Stimulated activated CD4-positive, alpha-beta T cell treated with anti-CD3 and anti-CD28 coated beads, TNF-alpha, amount 100 ng/mL, for 48 hours (primary cell): ENCODE measurements around the gene CDC14B.
"Not testable (repeated sequence)": the region's sequence is repeated elsewhere in the genome, so short reads cannot be mapped to it uniquely, and the experiment has no call there.

Source experiments
- DNase-seq, 3 donors: peaks; one replicate each; pipeline ENCODE4 v3.0.0-alpha.2; 2020; ENCODE audit warnings: low read depth in 3 of 3

Gene CDC14B

GRCh38 chr9:96619491-96620180, at the start of gene CDC14B:
Gene CDC14B, minus strand, starts transcription at chr9:96619843. Its CDS starts 465 bp downstream, at chr9:96619378.
- DNase-seq: peak; percentile 53 to 78 (median 69)

DNA sequence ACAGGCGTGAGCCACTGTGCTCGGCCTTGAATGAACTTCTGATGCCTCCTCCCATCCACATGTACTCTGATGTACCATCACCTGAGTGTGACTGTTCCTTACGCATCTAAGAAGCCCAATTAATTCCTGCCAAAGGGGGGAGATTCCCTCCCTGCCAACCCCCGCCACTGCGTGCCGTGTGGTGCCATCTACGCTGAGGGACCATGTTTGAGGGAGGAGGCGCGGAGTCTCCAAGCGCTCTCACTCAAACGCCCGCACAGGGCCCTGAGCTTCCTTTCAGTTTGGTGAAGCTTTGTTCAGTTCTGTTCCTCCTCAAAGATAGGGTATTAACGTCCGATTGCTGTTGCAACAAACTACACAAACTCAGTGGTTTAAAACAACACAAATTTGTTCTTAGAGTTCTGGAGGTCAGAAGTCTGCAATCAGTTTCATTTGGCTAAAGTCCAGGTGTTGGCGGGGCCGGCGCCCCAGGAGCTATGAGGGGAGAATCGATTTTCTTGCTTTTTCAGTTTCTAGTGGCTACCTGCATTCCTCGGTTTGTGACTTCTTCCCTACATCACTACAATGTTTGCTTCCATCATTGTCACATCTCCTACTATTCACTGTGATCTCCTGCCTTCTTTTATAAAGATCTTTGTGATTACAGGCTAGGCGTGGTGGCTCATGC, 49.4 kb upstream of the CDC14B start:
- DNase-seq: no peak

DNA sequence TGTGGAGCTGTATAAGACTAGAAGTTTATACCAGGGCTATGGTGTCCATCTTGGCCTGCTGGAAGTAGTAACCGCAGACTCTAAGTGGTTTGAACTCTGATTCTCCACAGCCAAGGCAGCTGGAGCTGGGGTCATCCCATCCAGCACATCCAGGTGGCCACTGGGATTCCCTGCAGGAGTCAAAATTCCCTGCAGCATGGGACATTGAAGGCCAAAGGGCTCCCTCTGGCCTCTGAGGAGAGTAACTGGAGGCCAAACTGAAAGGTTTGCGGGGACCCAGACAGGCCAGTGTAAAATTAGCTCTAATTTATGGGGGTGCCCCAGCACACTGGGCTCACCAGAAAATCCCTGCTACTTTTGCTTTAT, 47.7 kb upstream of the CDC14B start:
- DNase-seq: no peak

GRCh38 chr9:96666653-96667362, 47.2 kb upstream of the CDC14B start:
- DNase-seq: not testable (repeated sequence)

GRCh38 chr9:96665789-96666188, 46.1 kb upstream of the CDC14B start:
- no peak for DNase-seq

DNA sequence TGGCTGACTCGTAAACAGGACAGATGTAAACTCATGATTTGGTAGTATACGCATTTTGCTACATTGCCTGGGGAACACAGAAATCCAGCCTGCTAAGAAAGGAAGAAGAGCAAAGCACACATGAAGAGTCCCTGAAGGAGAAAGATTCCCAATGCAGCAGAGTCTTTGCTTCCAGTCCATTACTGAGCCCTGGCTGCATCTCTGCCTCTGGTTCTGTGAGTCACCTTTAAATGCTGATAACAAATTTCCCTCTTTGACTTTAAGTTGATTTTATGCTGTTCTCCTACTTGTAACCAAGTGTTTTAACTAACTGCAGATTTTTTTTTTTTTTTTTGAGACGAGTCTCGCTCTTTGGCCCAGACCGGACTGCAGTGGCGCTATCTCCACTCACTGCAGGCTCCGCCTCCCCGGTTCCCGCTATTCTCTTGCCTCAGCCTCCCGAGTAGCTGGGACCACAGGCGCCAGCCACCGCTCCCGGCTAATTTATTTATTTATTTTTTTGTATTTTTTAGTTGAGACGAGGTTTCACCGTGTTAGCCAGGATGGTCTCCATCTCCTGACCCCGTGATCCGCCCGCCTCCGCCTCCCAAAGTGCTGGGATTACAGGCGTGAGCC, 44.0 kb upstream of the CDC14B start:
- no peak for DNase-seq

DNA sequence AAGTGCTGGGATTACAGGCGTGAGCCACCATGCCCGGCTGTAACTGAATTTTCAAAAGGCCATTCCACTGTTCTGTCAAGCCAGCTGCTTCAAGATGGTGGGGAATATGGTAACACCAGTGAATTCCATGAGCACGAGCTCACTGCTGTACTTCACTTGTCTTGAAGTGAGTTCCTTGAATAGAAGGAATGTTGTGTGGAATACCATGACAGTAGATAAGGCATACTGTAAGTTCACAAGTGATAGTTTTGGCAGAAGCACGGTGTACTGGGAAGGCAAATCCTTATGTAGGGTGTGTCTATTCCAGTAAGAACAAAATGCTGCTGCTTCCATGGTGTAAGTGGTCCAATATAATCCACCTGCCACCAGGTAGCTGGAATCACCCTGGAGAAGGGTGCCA, 42.1 kb upstream of the CDC14B start:
- no peak for DNase-seq

- no peak for DNase-seq
These were observed 41.1 kb upstream of the CDC14B start for GRCh38 chr9:96660692-96661248.

DNA sequence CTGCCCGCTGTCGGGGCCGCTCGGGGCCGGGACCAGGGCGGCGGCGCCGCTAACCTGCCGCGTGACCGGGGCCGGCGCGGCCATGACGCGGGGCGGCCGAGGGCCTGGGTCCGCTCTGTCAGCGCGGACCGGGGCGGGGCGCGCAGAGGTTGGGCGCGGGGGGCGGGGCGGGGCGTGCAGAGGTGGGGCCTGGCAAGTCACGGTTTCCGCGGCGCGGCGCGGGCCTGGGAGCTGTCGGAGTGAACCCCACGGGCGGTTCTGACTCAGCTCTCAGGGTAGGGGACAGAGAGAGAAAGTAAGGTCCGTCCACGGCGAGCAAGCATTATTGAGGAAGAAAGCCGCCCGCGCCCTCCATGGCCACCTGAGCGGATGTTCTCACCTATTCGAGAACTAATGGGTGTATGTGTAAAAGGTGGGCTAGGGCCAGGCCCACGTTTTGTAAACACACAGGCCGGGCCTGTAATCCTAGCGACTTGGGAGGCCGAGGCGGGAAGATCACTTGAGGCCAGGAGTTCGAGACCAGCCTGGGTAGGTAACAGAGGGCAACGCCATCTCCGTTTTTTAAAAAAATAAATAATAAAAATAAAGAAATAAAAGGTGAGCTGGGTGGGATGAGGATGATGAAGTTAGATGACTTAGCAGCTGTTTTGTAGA, 35.7 kb upstream of the CDC14B start, which contains the start of gene PRXL2C:
PRXL2C (minus strand) TSS at position 120 of the 654 bp plus-strand sequence; CDS start at position 84, 36 bp downstream.
- DNase-seq: peak; percentile 62 to 85 (median 72)

DNA sequence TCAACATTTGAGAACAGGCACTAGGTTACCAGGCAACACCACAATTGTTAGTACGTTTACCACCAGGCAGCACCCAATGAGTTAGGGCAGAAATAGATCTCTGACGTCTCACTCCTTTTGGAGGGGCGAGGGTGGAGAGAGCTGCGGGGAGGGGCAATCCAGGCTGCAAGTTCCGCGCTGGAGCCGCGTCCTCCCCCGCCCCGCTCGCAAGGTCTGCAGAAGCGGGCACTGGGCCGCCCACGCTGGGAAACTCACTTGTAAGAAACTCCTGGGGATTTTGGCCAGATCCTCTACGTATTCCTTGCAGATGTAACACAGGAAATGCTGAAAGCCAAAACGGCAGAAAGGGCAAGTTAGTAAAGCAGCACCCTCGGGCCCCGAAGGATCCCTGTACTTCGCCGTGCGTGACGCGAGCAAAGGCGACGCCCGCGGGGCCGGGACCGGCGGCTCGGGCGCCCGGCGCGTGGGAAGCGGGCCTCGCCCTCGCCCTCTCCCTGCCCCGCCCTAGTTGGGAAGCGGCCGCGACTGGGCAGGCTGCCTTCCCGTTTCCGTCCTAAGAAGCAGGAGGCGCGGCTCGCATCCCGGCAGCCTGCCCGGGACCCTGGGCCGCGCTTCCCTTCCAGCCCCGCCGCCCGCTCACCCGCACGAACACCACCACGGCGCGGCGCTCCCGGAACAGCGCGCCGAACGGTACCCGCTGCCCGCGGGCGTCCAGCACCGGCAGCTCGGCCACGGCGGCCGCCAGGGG, 35.0 kb upstream of the CDC14B start:
- DNase-seq: peak; percentile 21 to 44 (median 30)

- DNase-seq: no peak
These were observed 32.0 kb upstream of the CDC14B start for GRCh38 chr9:96651626-96652025.

DNA sequence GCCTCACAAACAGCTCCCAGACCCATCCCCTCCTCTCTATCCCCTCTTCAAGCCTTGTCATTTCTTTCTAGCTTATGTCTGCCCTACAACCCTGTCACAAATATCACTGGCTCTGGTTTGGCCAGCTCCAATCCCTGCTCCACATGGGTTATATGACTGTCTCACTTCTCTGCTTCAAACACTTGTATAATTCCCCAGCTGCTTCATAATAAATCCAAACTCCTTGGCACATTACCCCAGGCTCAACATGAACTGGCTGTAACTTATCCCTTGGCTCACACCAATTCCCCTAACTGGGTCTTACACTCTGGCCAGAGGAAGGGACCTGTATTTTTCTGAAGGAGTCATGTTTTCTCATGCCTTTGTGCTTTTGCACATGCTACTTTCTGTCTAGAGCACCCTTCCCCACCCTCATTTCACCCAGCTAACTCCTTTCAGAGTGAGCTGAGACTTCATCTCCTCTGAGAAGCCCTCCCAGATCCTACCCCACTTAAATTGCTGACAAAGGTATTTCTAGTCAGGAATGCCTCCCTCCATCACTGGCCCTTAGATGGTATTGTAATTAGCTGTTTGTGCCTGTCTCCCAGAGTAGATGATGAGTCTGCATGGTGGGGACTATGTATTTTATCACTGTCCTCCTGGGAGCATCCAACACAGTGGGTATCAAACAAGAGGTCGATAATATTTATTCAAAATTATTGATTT, 30.1 kb upstream of the CDC14B start:
- no peak for DNase-seq

DNA sequence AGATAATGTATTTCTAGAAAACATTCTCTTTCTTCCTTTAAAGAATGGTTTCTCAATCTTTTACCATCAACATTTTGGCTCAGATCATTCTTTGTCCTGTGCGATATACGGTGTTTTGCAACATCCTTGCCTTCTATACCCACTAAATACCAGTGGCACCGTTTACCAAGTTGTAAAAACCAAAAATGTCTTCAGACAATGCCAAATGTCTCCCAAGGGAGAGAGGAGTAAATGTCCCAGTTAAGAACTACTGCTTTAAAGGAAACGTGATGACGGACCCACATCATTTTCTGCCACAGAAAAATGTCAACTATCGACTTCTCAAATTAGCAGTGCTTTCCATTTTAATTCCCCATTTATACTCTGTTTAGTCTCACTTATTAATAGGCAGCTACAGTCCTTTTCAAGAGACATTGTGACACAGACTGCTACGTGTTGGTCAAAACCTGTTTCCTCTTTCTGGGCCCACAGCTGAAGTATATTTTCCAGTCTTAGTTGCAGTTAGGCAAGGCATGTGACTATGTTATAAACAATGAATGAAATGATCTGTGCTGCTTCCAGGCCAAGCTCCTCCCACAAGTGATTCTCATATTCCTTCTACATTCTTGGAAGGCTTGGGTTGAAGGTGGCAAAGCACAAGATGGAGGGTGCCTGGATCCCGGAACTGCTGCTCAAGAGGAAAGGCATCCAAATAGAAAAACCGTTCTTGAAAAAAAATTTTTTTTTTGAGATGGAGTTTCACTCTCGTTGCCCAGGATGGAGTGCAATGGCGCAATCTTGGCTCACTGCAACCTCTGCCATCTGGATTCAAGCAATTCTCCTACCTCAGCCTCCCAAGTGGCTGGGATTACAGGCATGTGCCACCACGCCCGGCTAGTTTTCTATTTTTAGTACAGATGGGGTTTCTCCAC, 26.7 kb upstream of the CDC14B start:
- DNase-seq: no peak

DNA sequence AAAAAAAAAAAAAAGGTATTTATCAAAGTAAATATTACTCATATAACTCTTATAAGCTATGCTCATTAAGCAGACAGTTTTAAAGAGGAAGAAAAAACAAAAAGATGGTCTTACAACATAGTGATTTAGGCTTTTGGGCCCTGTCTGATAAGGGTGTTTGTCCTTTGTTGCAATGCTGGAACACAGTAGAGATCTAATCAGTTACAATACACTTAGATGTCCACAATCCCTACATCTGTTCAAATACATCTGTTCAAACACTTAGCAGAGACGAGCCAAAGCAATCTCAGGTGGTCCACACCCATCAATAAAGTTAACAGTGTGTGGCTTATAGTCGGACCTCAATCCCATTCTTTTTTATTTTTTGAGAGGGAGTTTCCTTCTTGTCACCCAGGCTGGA, 24.5 kb upstream of the CDC14B start:
- no peak for DNase-seq

DNA sequence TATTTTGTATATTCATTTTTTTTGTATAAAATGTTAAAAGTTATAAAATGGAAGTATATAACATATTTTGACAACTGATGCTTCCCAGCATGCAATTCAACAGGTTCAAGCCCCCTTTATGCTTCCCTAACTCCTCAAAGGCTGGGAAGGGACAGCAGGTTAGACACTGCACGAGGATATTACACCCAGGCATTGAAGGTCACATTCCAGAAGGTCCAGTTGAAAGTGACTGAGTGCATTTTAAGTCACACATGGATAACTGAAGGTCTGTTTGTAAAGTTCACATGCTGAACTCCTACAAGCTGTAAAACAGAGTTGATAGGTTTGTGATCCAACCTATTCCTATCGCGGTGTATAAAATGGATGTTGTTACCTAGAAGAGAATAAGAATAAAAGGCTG, 21.9 kb upstream of the CDC14B start:
- no peak for DNase-seq

DNA sequence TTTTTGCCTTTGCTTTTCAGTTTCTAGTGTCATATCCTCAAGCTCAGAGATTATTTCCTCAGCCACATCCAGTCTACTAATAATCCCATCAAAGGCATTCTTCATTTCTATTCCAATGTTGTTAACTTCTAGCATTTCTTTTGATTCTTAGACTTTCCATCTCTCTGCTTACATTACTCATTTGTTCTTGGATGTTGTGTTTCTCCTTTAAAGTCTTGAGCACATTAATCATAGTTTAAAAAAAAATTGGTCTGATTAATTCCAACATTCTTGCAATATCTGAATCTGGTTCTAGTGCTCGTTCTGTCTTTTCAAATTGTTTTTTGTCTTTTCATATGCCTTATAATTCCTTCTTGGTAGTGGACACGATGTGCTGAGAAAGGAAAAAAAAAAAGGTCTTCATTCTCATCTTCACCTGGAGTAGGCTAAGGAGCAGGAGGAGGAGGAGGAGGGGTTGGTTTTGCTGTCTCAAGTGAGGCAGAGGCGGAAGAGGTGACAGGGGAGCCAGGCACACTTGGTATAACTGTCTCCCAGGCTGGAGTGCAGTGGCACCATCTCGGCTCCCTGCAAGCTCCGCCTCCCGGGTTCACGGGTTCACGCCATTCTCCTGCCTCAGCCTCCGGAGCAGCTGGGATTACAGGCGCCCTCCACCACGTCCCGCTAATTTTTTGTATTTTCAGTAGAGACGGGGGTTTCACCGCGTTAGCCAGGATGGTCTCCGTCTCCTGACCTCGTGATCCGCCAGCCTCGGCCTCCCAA, 19.1 kb upstream of the CDC14B start:
- DNase-seq: no peak

GRCh38 chr9:96636368-96636767, 16.7 kb upstream of the CDC14B start:
- no peak for DNase-seq

DNA sequence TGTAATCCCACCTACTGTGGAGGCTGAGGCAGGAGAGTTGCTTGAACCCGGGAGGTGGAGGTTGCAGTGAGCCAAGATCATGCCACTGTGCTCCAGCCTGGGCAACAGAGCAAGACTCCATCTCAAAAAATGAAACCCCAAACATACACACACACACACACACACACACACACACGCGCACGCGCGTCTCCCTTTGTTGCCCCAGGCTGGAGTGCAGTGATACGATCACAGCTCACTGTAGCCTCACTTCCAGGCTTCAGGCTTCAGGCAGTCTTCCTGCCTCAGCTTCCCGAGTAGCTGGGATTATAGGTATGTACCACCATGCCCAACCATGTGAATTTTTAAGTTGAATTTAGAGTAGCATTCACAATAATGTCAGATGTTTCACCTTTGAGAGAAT, 13.9 kb upstream of the CDC14B start:
- not testable (repeated sequence) for DNase-seq
